Transverse colon (tissue), 4 donors: ENCODE data around the gene CDH7. TPM values are rescaled to one million over a fixed set of nuclear protein-coding genes. Genes with fewer than 3 reads are reported as not detected.

Experiments used
- DNase-seq: peaks from one replicate; pipeline ENCODE4 v3.0.0-alpha.2; 2019
- H3K27ac ChIP-seq, 4 donors: fragments of 200-600 bp; sonication (generic); 2 replicates each; pipeline ENCODE4 v1.5.1; 2016 to 2018; ENCODE audit warnings: inconsistent platforms in 4 of 4
- H3K27me3 ChIP-seq: fragments of 200-600 bp; sonication (generic); 2 replicates; pipeline ENCODE4 v1.5.1; 2017; ENCODE audit warnings: inconsistent platforms
- H3K36me3 ChIP-seq, 4 donors: fragments of 200-600 bp; sonication (generic); 2 replicates each; pipeline ENCODE4 v1.5.1; 2017 to 2019; ENCODE audit warnings: inconsistent platforms in 4 of 4
- H3K4me1 ChIP-seq, 4 donors: fragments of 200-600 bp; sonication (generic); 2 replicates each; pipeline ENCODE4 v1.5.1; 2017 to 2020; ENCODE audit warnings: inconsistent platforms in 4 of 4
- H3K4me3 ChIP-seq, 4 donors: fragments of 200-600 bp; sonication (generic); 1 replicate in 1 of 4; 2 replicates in 3 of 4; pipeline versions ENCODE4 v1.5.1 to v1.6.1; 2017 to 2019; ENCODE audit warnings: inconsistent platforms in 4 of 4
- H3K9me3 ChIP-seq, 2 donors: fragments of 200-600 bp; sonication (generic); 2 replicates each; pipeline ENCODE4 v1.5.1; 2017 to 2019; ENCODE audit warnings: inconsistent platforms in 2 of 2
- EP300 ChIP-seq: sonication (generic); formaldehyde crosslinking; IDR thresholded peaks from one replicate; pipeline ENCODE4 v1.6.1; 2017; ENCODE audit warnings: antibody characterized with exemption, low read depth
- POLR2A ChIP-seq: fragments of 450-650 bp; IDR thresholded peaks from one replicate; pipeline ENCODE4 v1.6.1; 2016; ENCODE audit warnings: antibody characterized with exemption, mild to moderate bottlenecking, moderate library complexity
- POLR2AphosphoS5 ChIP-seq, 3 donors: sonication (generic); formaldehyde crosslinking; IDR thresholded peaks; one replicate each; pipeline ENCODE4 v1.6.1; 2016; ENCODE audit warnings: antibody characterized with exemption in 3 of 3
- whole genome bisulfite sequencing, 2 donors: methylation state at CpG; one replicate each; pipeline ENCODE4 v1.1.5; 2018; ENCODE audit warnings: low coverage in 1 of 2; 5-methylcytosine and 5-hydroxymethylcytosine counted together
- in situ Hi-C, 4 donors: fragments of 200-750 bp; cut with MboI; loops; one replicate each; pipeline versions ENCODE4 v1.15.0 to v1.15.1; 2017; ENCODE audit warnings: low sequenced_read_pairs in 3 of 4, low pct_ligation_motif_present in 1 of 4, low pct_unique_long_range_greater_than_20kb in 1 of 4
- intact Hi-C: fragments of 100-400 bp; cut with DNase I; formaldehyde crosslinking; loops from one replicate; pipeline ENCODE4 v1.15.1; 2023; ENCODE audit warnings: low total_unique reads
- total RNA-seq, 4 donors: library from RNA; depleted of rRNA; stranded (reverse); fragments of >200 nt; gene quantifications; one replicate each; pipeline ENCODE4 v1.1.0, GENCODE V29; 2016
- TF ChIP-seq, protein P1 (sequence below), 5 experiments: fragments of 200-600 bp in 3 of 5; fragments of 450-650 bp in 2 of 5; sonication (generic) in 3 of 5; IDR thresholded peaks; 1 replicate in 2 of 5; 2 replicates in 3 of 5; pipeline ENCODE4 v1.5.1; 2016 to 2017; ENCODE audit warnings: antibody characterized with exemption in 5 of 5, inconsistent platforms in 3 of 5, mild to moderate bottlenecking in 2 of 5, moderate library complexity in 1 of 5

Gene CDH7
- total RNA-seq, 4 donors from 2014 or later: not detected

- H3K9me3 ChIP-seq: no peaks in the 10 kb centered on the region
- in situ Hi-C loops: no loop called here
- no peak for TF ChIP-seq EP300
- no peak for TF ChIP-seq POLR2AphosphoS5 (IDR thresholded peaks at IDR 0.05)
- TF ChIP-seq, protein P1, sequence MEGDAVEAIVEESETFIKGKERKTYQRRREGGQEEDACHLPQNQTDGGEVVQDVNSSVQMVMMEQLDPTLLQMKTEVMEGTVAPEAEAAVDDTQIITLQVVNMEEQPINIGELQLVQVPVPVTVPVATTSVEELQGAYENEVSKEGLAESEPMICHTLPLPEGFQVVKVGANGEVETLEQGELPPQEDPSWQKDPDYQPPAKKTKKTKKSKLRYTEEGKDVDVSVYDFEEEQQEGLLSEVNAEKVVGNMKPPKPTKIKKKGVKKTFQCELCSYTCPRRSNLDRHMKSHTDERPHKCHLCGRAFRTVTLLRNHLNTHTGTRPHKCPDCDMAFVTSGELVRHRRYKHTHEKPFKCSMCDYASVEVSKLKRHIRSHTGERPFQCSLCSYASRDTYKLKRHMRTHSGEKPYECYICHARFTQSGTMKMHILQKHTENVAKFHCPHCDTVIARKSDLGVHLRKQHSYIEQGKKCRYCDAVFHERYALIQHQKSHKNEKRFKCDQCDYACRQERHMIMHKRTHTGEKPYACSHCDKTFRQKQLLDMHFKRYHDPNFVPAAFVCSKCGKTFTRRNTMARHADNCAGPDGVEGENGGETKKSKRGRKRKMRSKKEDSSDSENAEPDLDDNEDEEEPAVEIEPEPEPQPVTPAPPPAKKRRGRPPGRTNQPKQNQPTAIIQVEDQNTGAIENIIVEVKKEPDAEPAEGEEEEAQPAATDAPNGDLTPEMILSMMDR (IDR thresholded peaks at IDR 0.05): no peak
- TF ChIP-seq POLR2A: no peak
- intact Hi-C loops: no loop called here
- H3K27ac ChIP-seq: no peak overlapping the region
- no peaks in the 10 kb centered on the region for H3K4me1 ChIP-seq
- DNase-seq: no peak
- H3K4me3 ChIP-seq: no peak overlapping the region
- H3K27me3 ChIP-seq: no peaks in the 10 kb centered on the region
- 83% methylated on average over 1 of the region's 1 CpG for WGBS, 2 donors
- H3K36me3 ChIP-seq: no peaks in the 10 kb centered on the region
Observed at GRCh38 chr18:65936678-65937077, 185.9 kb downstream of the CDH7 start.

- intact Hi-C loops: no loop called here
Observed at GRCh38 chr18:65937180-65937579, 186.4 kb downstream of the CDH7 start.

GRCh38 chr18:65938592-65939372 lies 188.0 kb downstream of the CDH7 start:
- no peaks in the 10 kb centered on the region for H3K9me3 ChIP-seq
- WGBS, 2 donors: 82 to 90% methylated on average over 4 of the region's 4 CpGs
- no peak overlapping the region for H3K4me3 ChIP-seq
- DNase-seq: peak; percentile 14
- no peak overlapping the region for H3K27ac ChIP-seq
- intact Hi-C loops (no loop called here), in situ Hi-C loops (no loop called here)
- no peaks in the 10 kb centered on the region for H3K27me3 ChIP-seq
- TF ChIP-seq, protein P1 (IDR thresholded peaks at IDR 0.05): peak in 3 of 5 experiments; percentile 7 to 11 (median 10)
- TF ChIP-seq POLR2AphosphoS5 (IDR thresholded peaks at IDR 0.05): no peak
- no peak for TF ChIP-seq POLR2A
- no peak for TF ChIP-seq EP300
- no peaks in the 10 kb centered on the region for H3K36me3 ChIP-seq
- H3K4me1 ChIP-seq: no peaks in the 10 kb centered on the region

More at GRCh38 chr18:65937180-65937579, 186.4 kb downstream of the CDH7 start:
- in situ Hi-C loops: no loop called here
- TF ChIP-seq EP300 (no peak), POLR2AphosphoS5 (IDR thresholded peaks at IDR 0.05) (no peak), POLR2A (no peak)
- TF ChIP-seq, protein P1 (IDR thresholded peaks at IDR 0.05): no peak
- Histone ChIP-seq H3K4me3 (no peak overlapping the region), H3K36me3 (no peaks in the 10 kb centered on the region), H3K27me3 (no peaks in the 10 kb centered on the region), H3K9me3 (no peaks in the 10 kb centered on the region), H3K4me1 (no peaks in the 10 kb centered on the region), H3K27ac (no peak overlapping the region)
- no peak for DNase-seq
